Left ventricle myocardium inferior (tissue), 1 donor: ENCODE results near the gene TECPR1. TPM values are rescaled to one million over a fixed set of nuclear protein-coding genes. Genes with fewer than 3 reads are reported as not detected.

Experiments used
- DNase-seq: peaks from one replicate; pipeline ENCODE4 v3.0.0-alpha.2; 2020
- H3K27ac ChIP-seq: fragments of 200-600 bp; replicated peaks from 2 replicates; pipeline ENCODE4 v1.8.0; 2021
- H3K27me3 ChIP-seq: fragments of 200-600 bp; 2 replicates; pipeline ENCODE4 v1.8.0; 2021; ENCODE audit warnings: low read depth
- H3K36me3 ChIP-seq: fragments of 200-600 bp; 2 replicates; pipeline ENCODE4 v1.8.0; 2021
- H3K4me1 ChIP-seq: fragments of 200-600 bp; 2 replicates; pipeline ENCODE4 v1.8.0; 2021
- H3K4me3 ChIP-seq: fragments of 200-600 bp; 2 replicates; pipeline ENCODE4 v1.8.0; 2021; ENCODE audit warnings: mild to moderate bottlenecking, moderate library complexity
- H3K9me3 ChIP-seq: fragments of 200-600 bp; replicated peaks from 2 replicates; pipeline ENCODE4 v1.8.0; 2021
- CTCF ChIP-seq: fragments of 200-600 bp; IDR thresholded peaks from 2 replicates; pipeline ENCODE4 v1.8.0; 2021; ENCODE audit warnings: antibody characterized with exemption, mild to moderate bottlenecking, borderline replicate concordance
- intact Hi-C: fragments of 100-400 bp; cut with micrococcal nuclease; formaldehyde crosslinking; loops from one replicate; pipeline ENCODE4 v1.11.0; 2022
- total RNA-seq: library from RNA; stranded (reverse); fragmentation: NEBNext Ultra II Directional; extraction: Animal tissue kit (Norgen Biotek cat#: 25700); gene quantifications from one replicate; pipeline ENCODE4 v1.2.1, GENCODE V29; 2021
- donor health status: DM: no; HTN: yes; CAD: no; lungs with severe emphysema.

The TECPR1 gene
- total RNA-seq, 1 donor from 2014 or later, result 17.3 TPM

- Histone ChIP-seq H3K4me1 (peaks cover 88% of the 10 kb centered on the region), H3K27me3 (no peaks in the 10 kb centered on the region), H3K9me3 (no peaks in the 10 kb centered on the region), H3K27ac (peak overlapping the region; percentile 98), H3K4me3 (peak overlapping the region; percentile 89), H3K36me3 (peaks cover 8% of the 10 kb centered on the region)
- peak; percentile 63 for DNase-seq
- TF ChIP-seq CTCF, result no peak
- intact Hi-C loops, result no loop called here
These were observed 34.1 kb upstream of the TECPR1 start for GRCh38 chr7:98286093-98286539.

GRCh38 chr7:98285157-98286092, 33.4 kb upstream of the TECPR1 start:
- Histone ChIP-seq H3K27me3 (no peaks in the 10 kb centered on the region), H3K9me3 (no peaks in the 10 kb centered on the region), H3K4me1 (peaks cover 91% of the 10 kb centered on the region), H3K27ac (peak overlapping the region; percentile 98), H3K4me3 (peak overlapping the region; percentile 89), H3K36me3 (peaks cover under 1% of the 10 kb centered on the region)
- DNase-seq, result no peak
- intact Hi-C loops, result no loop called here
- no peak for TF ChIP-seq CTCF

GRCh38 chr7:98284335-98285036, 32.5 kb upstream of the TECPR1 start:
- peak; percentile 82 for DNase-seq
- peak; percentile 27 for TF ChIP-seq CTCF
- peak overlapping the region; percentile 98 for H3K27ac ChIP-seq
- no peaks in the 10 kb centered on the region for H3K9me3 ChIP-seq
- intact Hi-C loops, result no loop called here
- no peaks in the 10 kb centered on the region for H3K27me3 ChIP-seq
- H3K4me3 ChIP-seq, result peak overlapping the region; percentile 89
- H3K36me3 ChIP-seq, result no peaks in the 10 kb centered on the region
- H3K4me1 ChIP-seq, result peaks cover 87% of the 10 kb centered on the region

GRCh38 chr7:98283887-98284222, 31.8 kb upstream of the TECPR1 start:
- TF ChIP-seq CTCF, result no peak
- Histone ChIP-seq H3K27ac (peak overlapping the region; percentile 98), H3K9me3 (no peaks in the 10 kb centered on the region), H3K4me3 (peak overlapping the region; percentile 89), H3K27me3 (no peaks in the 10 kb centered on the region), H3K36me3 (no peaks in the 10 kb centered on the region), H3K4me1 (peaks cover 81% of the 10 kb centered on the region)
- intact Hi-C loops, result no loop called here
- no peak for DNase-seq

GRCh38 chr7:98283127-98283886, 31.3 kb upstream of the TECPR1 start:
- Histone ChIP-seq H3K4me1 (peaks cover 76% of the 10 kb centered on the region), H3K27ac (peak overlapping the region; percentile 98), H3K4me3 (peak overlapping the region; percentile 89), H3K36me3 (no peaks in the 10 kb centered on the region), H3K9me3 (no peaks in the 10 kb centered on the region), H3K27me3 (no peaks in the 10 kb centered on the region)
- intact Hi-C loops, result no loop called here
- no peak for TF ChIP-seq CTCF
- peak; percentile 39 for DNase-seq
